Stimulated activated naive CD8-positive, alpha-beta T cell treated with anti-CD3 and anti-CD28 coated beads, Interleukin-15, Interleukin-2, amounts not matched to agents 100 ng/mL and 50 ng/mL, for 24 hours (primary cell): ENCODE results near the gene BEGAIN.

Experiments used
- H3K27ac Mint-ChIP-seq: one replicate; pipeline ENCODE4 v1.8.0; 2021; ENCODE audit warnings: mild to moderate bottlenecking, mixed read lengths
- H3K27me3 Mint-ChIP-seq: one replicate; pipeline ENCODE4 v1.8.0; 2021; ENCODE audit warnings: mixed read lengths
- H3K36me3 Mint-ChIP-seq: one replicate; pipeline ENCODE4 v1.8.0; 2021; ENCODE audit warnings: low read depth, mixed read lengths
- H3K4me1 Mint-ChIP-seq: one replicate; pipeline ENCODE4 v1.8.0; 2021; ENCODE audit warnings: low read depth, mixed read lengths
- H3K4me3 Mint-ChIP-seq: one replicate; pipeline ENCODE4 v1.8.0; 2021; ENCODE audit warnings: mild to moderate bottlenecking, mixed read lengths
- H3K9me3 Mint-ChIP-seq: one replicate; pipeline ENCODE4 v1.8.0; 2021; ENCODE audit warnings: mixed read lengths

The BEGAIN gene

DNA sequence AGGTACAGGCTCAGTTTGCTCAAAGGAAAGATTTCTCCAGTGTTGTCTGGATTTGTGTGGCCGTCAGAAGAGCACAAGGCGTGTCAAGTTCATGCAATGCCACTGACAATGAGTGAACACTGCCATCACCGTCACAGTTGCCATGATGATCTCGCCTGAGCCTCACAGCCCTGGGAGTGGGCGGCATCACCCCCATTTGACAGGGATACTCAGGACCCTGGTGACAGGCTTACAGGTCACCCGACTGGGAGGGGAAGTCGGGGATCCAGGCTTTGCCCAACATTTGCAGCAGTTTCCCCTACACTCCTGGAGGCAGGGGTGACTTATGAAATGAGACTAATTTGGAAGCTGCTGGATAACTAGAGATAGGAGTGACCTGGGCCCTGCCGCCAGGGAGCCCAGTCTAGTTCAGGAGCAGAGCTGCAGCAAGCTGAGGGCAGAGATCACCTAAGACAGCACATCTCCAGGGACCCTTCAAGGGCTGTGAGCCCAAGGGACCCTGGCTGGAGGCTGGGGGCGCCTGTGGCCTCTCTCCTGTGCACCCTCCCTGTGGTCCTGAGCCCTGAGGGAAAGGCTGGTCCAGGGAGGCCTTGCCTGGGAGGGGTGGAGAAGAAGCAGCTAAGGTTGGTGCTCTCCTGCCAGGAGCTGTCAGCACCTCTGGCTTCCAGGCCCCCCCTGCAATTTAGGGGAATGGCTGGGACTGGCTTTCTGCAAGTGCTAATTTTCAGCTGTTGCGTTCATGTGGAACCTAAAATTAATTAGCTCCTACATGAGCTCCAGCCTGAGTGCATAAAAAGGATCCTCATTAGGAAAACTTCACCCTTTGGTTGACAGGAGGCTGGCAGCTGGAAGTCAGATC lies 32.4 kb upstream of the BEGAIN start:
- H3K36me3 Mint-ChIP-seq: no peaks in the 10 kb centered on the region
- H3K27me3 Mint-ChIP-seq: no peaks in the 10 kb centered on the region
- no peak overlapping the region for H3K4me3 Mint-ChIP-seq
- no peaks in the 10 kb centered on the region for H3K9me3 Mint-ChIP-seq
- H3K4me1 Mint-ChIP-seq: peaks cover 19% of the 10 kb centered on the region
- no peak overlapping the region for H3K27ac Mint-ChIP-seq

DNA sequence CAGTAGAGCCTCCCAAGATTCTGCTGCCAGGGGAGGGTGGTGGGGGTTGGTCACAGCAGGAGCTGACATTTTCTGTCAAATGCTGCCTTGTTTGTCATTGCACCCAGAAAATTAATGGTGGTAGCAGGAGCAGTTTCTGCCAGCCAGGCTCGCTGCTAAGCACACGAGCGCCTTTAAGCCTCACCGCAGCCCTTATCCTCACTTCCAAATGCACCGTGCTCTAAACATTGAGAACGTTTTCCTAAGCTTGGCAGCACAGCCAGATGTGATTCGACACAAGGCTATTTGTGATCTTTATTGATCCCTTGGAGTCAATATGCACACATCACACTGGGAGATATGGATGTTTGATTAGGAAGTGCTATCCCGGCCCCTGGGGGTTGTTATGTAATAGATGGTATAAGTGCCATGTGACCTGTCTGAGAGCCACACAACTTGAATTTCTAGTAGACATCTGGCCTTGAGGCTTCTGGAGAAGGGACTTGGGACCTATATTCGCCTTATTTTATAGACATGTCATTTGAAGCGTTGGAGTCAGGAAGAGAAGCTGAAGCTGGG lies 31.6 kb upstream of the BEGAIN start:
- Mint-ChIP-seq H3K4me1 (peaks cover 19% of the 10 kb centered on the region), H3K4me3 (no peak overlapping the region), H3K36me3 (no peaks in the 10 kb centered on the region), H3K27me3 (no peaks in the 10 kb centered on the region), H3K27ac (no peak overlapping the region), H3K9me3 (no peaks in the 10 kb centered on the region)

DNA sequence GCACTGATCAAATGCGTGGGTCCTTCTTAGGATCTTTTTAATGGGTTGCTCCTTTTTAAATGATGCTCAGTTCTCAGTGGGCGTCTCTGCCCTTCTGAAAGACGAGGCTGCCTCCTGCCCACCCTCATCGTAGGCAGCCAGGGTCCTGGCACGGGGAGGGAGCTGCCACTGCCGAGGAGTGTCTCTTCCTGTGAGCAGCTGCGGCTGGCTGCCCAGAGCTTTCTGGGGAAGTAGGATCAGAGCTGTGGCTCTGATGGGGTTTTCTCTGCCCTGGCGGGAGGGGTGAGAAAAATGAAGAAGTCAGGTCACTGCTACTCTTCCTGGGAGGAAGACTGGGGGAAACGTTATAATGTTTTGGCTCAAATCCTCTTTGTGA lies 31.1 kb upstream of the BEGAIN start:
- peaks cover 19% of the 10 kb centered on the region for H3K4me1 Mint-ChIP-seq
- H3K27me3 Mint-ChIP-seq: no peaks in the 10 kb centered on the region
- H3K4me3 Mint-ChIP-seq: no peak overlapping the region
- no peak overlapping the region for H3K27ac Mint-ChIP-seq
- H3K36me3 Mint-ChIP-seq: no peaks in the 10 kb centered on the region
- no peaks in the 10 kb centered on the region for H3K9me3 Mint-ChIP-seq

GRCh38 chr14:100617410-100618317 lies 30.4 kb upstream of the BEGAIN start:
- Mint-ChIP-seq H3K9me3 (no peaks in the 10 kb centered on the region), H3K4me1 (peaks cover 19% of the 10 kb centered on the region), H3K4me3 (no peak overlapping the region), H3K27me3 (no peaks in the 10 kb centered on the region), H3K36me3 (no peaks in the 10 kb centered on the region), H3K27ac (no peak overlapping the region)

DNA sequence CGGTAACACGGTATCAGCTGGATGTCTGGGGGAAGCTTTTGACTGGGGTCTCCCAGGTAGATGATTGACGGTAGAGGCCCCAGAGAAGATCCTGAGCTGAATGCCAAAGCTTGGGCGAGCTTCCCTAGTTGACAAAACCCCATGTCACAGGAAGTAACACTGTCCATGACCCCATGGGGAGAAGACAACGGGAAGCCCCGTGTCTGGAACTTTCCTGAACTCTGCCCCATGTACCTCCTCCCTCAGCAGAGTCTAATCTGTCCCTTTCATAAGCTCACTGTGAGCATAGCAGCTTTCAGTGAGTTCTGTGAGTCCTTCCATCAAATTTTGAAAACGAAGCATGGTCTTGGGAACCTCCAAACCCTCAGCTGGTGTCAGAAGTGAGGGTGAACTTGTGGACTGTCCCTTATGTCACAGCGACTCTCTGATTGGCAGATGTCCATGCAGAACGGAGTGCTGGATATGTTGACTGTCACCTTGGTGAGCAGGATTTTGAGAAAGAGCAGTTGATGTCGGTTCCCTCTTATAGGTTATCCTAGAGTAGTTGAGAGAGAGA lies 29.7 kb upstream of the BEGAIN start:
- Mint-ChIP-seq H3K4me1 (peaks cover 19% of the 10 kb centered on the region), H3K27me3 (no peaks in the 10 kb centered on the region), H3K27ac (no peak overlapping the region), H3K9me3 (no peaks in the 10 kb centered on the region), H3K4me3 (no peak overlapping the region), H3K36me3 (no peaks in the 10 kb centered on the region)

DNA sequence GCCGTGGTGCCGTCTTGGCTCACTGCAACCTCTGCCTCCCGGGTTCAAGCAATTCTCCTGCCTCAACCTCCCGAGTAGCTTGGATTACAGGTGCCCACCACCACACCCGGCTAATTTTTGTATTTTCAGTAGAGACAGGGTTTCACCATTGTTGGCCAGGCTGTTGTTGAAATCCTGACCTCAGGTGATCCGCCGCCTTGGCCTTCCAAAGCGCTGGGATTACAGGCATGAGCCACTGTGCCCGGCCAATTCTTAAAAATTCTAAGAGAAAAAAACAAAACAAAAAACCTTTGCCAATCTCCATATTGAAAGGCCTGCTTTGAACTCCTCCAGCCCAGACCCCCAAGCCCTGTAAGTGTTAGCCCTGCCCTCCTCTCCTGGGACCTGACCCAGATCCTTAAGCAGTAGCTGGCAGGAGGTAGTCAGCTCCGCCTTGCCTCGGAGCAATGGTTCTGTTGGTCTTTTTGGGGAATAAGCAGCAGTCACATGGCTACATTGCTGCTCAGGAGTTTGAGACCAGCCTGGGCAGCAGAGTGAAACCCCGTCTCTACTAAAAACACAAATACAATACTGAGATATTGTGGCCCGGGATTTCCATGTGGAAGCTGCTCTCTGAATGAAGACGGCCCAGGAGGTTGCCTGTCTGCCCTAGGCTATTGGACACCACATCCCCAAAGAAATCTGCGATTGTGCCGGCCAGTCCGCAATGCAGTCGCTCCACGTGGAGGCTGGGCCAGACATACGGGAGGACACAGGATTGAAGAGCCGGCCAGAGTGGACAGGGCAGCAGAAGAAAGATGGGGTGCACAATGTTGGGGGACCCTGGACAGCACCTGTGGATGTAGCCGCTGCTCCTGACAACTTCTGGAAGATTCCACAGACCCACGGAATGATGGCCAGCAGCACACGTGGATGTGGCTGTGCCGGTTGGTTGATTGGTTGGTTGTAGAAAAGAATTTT lies 28.8 kb upstream of the BEGAIN start:
- H3K9me3 Mint-ChIP-seq: no peaks in the 10 kb centered on the region
- no peak overlapping the region for H3K27ac Mint-ChIP-seq
- peaks cover 19% of the 10 kb centered on the region for H3K4me1 Mint-ChIP-seq
- H3K4me3 Mint-ChIP-seq: no peak overlapping the region
- no peaks in the 10 kb centered on the region for H3K36me3 Mint-ChIP-seq
- H3K27me3 Mint-ChIP-seq: no peaks in the 10 kb centered on the region

DNA sequence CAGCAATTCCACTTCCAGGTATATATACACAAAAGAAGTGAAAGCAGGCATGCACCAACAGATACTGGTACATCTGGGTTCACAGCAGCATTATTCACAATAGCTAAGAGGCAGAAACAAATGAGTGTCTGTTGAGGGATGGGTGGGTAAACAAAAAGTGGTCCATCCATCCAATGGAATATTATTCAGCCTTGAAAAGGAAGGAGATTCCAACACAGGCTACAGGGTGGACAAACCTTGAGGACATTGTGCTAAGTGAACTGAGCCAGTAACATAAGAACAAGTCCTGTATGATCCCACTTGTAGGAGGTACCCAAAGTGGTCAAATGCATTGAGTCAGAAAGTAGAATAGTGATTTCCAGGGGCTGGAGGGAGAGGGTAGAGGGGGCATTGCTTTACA lies 27.6 kb upstream of the BEGAIN start:
- H3K27me3 Mint-ChIP-seq: no peaks in the 10 kb centered on the region
- peaks cover 19% of the 10 kb centered on the region for H3K4me1 Mint-ChIP-seq
- no peaks in the 10 kb centered on the region for H3K9me3 Mint-ChIP-seq
- no peak overlapping the region for H3K4me3 Mint-ChIP-seq
- no peak overlapping the region for H3K27ac Mint-ChIP-seq
- no peaks in the 10 kb centered on the region for H3K36me3 Mint-ChIP-seq

DNA sequence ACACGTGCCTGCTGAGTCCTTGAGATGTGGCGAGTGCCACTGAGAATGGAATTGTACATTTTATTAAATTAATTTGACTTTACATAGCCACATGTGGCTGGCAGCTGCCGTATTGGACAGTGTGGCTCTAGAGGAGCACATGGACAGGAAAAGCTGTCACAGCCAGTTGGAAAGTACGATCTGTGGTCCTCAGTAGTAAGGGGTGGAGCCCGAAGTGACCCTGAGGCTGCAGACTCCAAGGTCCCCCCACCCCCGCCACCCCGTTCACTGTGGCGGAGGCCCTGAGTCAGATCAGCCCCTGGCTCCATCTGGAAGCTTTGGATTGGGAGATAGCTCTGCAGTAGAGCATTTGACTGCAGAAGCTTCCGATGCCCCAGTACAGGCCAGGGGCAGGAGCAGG lies 25.8 kb upstream of the BEGAIN start:
- Mint-ChIP-seq H3K27ac (no peak overlapping the region), H3K4me1 (peaks cover 11% of the 10 kb centered on the region), H3K4me3 (no peak overlapping the region), H3K36me3 (no peaks in the 10 kb centered on the region), H3K9me3 (no peaks in the 10 kb centered on the region), H3K27me3 (no peaks in the 10 kb centered on the region)

DNA sequence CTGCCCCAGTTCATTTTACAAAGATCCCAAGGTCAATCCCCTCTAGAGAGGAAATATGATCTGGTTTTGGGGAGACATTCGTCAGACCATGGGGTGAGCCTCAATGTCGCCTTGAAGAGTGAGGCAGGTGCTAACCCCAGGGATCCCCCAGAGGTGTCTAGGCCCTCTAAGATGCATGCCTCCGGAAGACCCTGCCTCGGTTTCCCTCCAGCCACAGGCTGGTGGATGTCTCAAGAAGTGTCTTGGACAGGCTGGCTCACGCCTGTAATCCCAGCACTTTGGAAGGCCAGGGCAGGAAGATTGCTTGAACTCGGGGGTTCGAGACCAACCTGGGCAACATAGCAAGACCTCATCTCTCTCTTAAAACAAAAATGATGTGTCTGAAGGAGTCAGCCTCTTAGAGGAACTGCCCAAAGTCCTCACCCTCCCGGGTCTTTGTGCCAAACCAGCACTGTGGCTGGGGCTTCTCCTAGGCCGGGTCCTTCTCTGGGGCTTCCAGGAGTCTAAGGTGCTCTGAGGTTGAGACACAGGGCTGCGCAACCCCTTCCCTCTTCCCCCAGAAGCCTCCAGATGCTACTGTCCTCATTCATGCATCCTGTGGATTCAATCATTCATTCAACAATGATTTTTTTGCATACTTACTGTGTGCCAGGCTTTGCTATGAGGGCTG lies 24.7 kb upstream of the BEGAIN start:
- Mint-ChIP-seq H3K36me3 (no peaks in the 10 kb centered on the region), H3K4me3 (no peak overlapping the region), H3K4me1 (peaks cover under 1% of the 10 kb centered on the region), H3K27ac (no peak overlapping the region), H3K27me3 (no peaks in the 10 kb centered on the region), H3K9me3 (no peaks in the 10 kb centered on the region)

DNA sequence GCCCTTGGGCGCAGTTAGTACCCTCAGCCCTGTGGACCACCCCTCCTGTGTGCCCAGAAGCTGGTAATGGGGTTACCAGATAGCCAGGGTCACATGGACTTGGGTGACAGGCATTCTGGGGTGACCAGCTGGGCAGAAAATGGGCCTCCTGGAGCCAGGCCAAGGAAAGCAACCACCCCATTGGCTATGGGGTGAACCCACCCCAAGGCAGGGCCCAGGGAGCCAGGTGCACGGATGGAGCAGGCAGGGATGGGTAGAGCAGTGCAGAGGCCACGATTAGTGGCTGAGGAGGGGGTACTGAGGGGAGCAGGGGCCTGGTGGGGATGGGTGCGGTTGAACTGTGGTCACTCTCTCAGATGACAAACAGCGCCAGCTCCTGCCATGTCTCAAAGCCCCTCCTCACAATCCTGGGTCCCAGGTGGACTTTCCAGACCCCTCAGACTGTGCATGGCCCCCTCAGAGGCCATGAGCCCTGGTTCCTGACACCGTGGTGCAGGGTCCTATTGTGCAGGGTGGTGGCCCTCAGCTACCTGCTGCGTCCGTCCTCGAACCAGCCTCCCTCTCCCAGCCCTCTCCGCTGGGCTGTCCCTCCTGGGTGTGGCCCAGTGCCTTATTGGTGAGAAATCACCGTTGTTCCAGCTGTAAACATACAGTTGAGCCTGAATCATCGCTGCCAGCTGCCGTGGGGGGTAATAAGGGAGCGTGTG lies 23.4 kb upstream of the BEGAIN start:
- H3K27ac Mint-ChIP-seq: no peak overlapping the region
- H3K27me3 Mint-ChIP-seq: no peaks in the 10 kb centered on the region
- H3K9me3 Mint-ChIP-seq: no peaks in the 10 kb centered on the region
- H3K4me1 Mint-ChIP-seq: no peaks in the 10 kb centered on the region
- no peaks in the 10 kb centered on the region for H3K36me3 Mint-ChIP-seq
- H3K4me3 Mint-ChIP-seq: no peak overlapping the region

- no peak overlapping the region for H3K4me3 Mint-ChIP-seq
- no peaks in the 10 kb centered on the region for H3K27me3 Mint-ChIP-seq
- H3K9me3 Mint-ChIP-seq: no peaks in the 10 kb centered on the region
- no peaks in the 10 kb centered on the region for H3K4me1 Mint-ChIP-seq
- H3K27ac Mint-ChIP-seq: no peak overlapping the region
- H3K36me3 Mint-ChIP-seq: no peaks in the 10 kb centered on the region
These were observed 22.7 kb upstream of the BEGAIN start for GRCh38 chr14:100609941-100610391.

DNA sequence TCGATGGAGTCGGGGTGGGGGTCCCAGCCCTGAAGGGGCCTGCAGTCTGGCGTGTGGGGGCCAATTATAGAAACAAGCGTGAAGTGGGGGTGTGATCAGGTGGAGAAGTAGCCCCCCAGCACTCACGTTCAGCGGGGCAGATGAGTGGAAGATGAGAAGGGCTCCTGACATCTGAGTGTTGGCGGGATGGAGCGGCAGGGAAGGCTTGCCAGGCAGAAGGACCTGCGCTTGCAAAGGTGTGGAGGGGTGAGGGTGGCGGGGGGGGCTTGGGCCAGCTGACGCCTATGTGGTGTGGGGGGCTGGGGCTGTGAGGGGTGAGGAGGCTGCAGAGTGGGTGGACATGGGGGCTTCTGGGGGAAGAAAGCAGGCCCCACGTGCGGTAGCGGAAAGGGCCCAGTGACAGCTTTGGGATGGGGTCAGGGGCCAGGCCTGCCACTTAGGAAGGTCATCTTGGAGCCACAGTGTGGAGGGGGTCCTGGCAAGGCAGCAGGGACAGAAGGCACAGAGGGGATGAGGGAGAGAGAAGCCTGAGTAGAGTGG lies 22.2 kb upstream of the BEGAIN start:
- no peaks in the 10 kb centered on the region for H3K4me1 Mint-ChIP-seq
- H3K36me3 Mint-ChIP-seq: no peaks in the 10 kb centered on the region
- H3K27me3 Mint-ChIP-seq: no peaks in the 10 kb centered on the region
- H3K9me3 Mint-ChIP-seq: no peaks in the 10 kb centered on the region
- H3K4me3 Mint-ChIP-seq: no peak overlapping the region
- no peak overlapping the region for H3K27ac Mint-ChIP-seq
